ENCODE measurements around the gene ALK.

- TF ChIP-seq POLR2A (IDR thresholded peaks at IDR 0.05; ENCODE audit: low read length), result no peak
- no peak for TF ChIP-seq GATA1 (IDR thresholded peaks at IDR 0.05; ENCODE audit: low read depth, low read length)
Observed at GRCh38 chr2:29370581-29371125, 550.7 kb downstream of the ALK start.
